Measurements from ENCODE around the gene FAM43A.

FAM43A gene

GRCh38 chr3:194647747-194648146, 37.9 kb upstream of the FAM43A start:
- DNase-seq (ENCODE audit: low read depth): no peak
- TF ChIP-seq CTCF (IDR thresholded peaks at IDR 0.05; ENCODE audit: low read length, missing control alignments): no peak
- no peak overlapping the region for H3K4me3 ChIP-seq (replicated peaks; ENCODE audit: low read depth, low read length)

- H3K4me3 ChIP-seq (replicated peaks; ENCODE audit: low read depth, low read length): no peak overlapping the region
- no peak for TF ChIP-seq CTCF (IDR thresholded peaks at IDR 0.05; ENCODE audit: low read length, missing control alignments)
- no peak for DNase-seq (ENCODE audit: low read depth)
Measured at GRCh38 chr3:194654443-194654842, 31.2 kb upstream of the FAM43A start.

- no peak for DNase-seq (ENCODE audit: low read depth)
- TF ChIP-seq CTCF (IDR thresholded peaks at IDR 0.05; ENCODE audit: low read length, missing control alignments): no peak
- H3K4me3 ChIP-seq (replicated peaks; ENCODE audit: low read depth, low read length): no peak overlapping the region
Measured at GRCh38 chr3:194657439-194657838, 28.2 kb upstream of the FAM43A start.

- no peak for TF ChIP-seq CTCF (IDR thresholded peaks at IDR 0.05; ENCODE audit: low read length, missing control alignments)
- peak; percentile 26 for DNase-seq (ENCODE audit: low read depth)
- no peak overlapping the region for H3K4me3 ChIP-seq (replicated peaks; ENCODE audit: low read depth, low read length)
Measured at GRCh38 chr3:194658477-194659242, 27.0 kb upstream of the FAM43A start.

- no peak for DNase-seq (ENCODE audit: low read depth)
- no peak for TF ChIP-seq CTCF (IDR thresholded peaks at IDR 0.05; ENCODE audit: low read length, missing control alignments)
- no peak overlapping the region for H3K4me3 ChIP-seq (replicated peaks; ENCODE audit: low read depth, low read length)
Measured at GRCh38 chr3:194659778-194660177, 25.9 kb upstream of the FAM43A start.

GRCh38 chr3:194661374-194661773, 24.3 kb upstream of the FAM43A start:
- no peak for TF ChIP-seq CTCF (IDR thresholded peaks at IDR 0.05; ENCODE audit: low read length, missing control alignments)
- no peak overlapping the region for H3K4me3 ChIP-seq (replicated peaks; ENCODE audit: low read depth, low read length)
- DNase-seq (ENCODE audit: low read depth): peak; percentile 54

- TF ChIP-seq CTCF (IDR thresholded peaks at IDR 0.05; ENCODE audit: low read length, missing control alignments): no peak
- no peak for DNase-seq (ENCODE audit: low read depth)
- no peak overlapping the region for H3K4me3 ChIP-seq (replicated peaks; ENCODE audit: low read depth, low read length)
Measured at GRCh38 chr3:194661946-194662345, 23.7 kb upstream of the FAM43A start.

Data from fibroblast of pulmonary artery (primary cell).